Astrocyte (in vitro differentiated cells and primary cell): ENCODE data around the gene MMRN2. TPM values are rescaled to one million over a fixed set of nuclear protein-coding genes. Genes with fewer than 3 reads are reported as not detected.
"Not testable (repeated sequence)": the region's sequence is repeated elsewhere in the genome, so short reads cannot be mapped to it uniquely, and the experiment has no call there.

Experiments
- DNase-seq: peaks from one replicate; pipeline ENCODE4 v3.0.0-alpha.2; 2010; ENCODE audit warnings: low read depth
- FAIRE-seq: peaks from 2 replicates; lab custom pipeline; 2011; peaks lifted over from hg19 to GRCh38; lab: Jason Lieb, UNC
- H2AFZ ChIP-seq: 2 replicates; pipeline ENCODE4 v1.6.0; 2012; ENCODE audit warnings: low read depth, low read length, inconsistent platforms
- H3K27ac ChIP-seq: 2 replicates; pipeline ENCODE4 v1.5.1; 2011; ENCODE audit warnings: low read depth, low read length, inconsistent platforms
- H3K27me3 ChIP-seq: 2 replicates; pipeline ENCODE4 v1.6.0; 2011; ENCODE audit warnings: low read length, inconsistent platforms; ENCODE audit not compliant: insufficient read depth
- H3K36me3 ChIP-seq: 2 replicates; pipeline ENCODE4 v1.5.1; 2011; ENCODE audit warnings: low read length, inconsistent platforms; ENCODE audit not compliant: insufficient read depth
- H3K4me1 ChIP-seq: 2 replicates; pipeline ENCODE4 v1.5.1; 2011; ENCODE audit warnings: low read length, inconsistent platforms; ENCODE audit not compliant: insufficient read depth
- H3K4me2 ChIP-seq: 2 replicates; pipeline ENCODE4 v1.6.0; 2012; ENCODE audit warnings: low read length, inconsistent platforms
- H3K4me3 ChIP-seq: 2 replicates; pipeline ENCODE4 v1.5.1; 2011; ENCODE audit warnings: low read depth, mild to moderate bottlenecking, low read length, inconsistent platforms; ENCODE audit not compliant: insufficient read depth
- H3K79me2 ChIP-seq: 2 replicates; pipeline ENCODE4 v1.6.0; 2012; ENCODE audit warnings: mild to moderate bottlenecking, low read length, inconsistent platforms; ENCODE audit not compliant: insufficient read depth
- H3K9ac ChIP-seq: 2 replicates; pipeline ENCODE4 v1.6.0; 2012; ENCODE audit warnings: mild to moderate bottlenecking, low read length, inconsistent platforms
- H3K9me3 ChIP-seq: 2 replicates; pipeline ENCODE4 v1.5.1; 2012; ENCODE audit warnings: low read depth, mild to moderate bottlenecking, low read length, inconsistent platforms; ENCODE audit not compliant: insufficient read depth
- H4K20me1 ChIP-seq: 2 replicates; pipeline ENCODE4 v1.6.0; 2012; ENCODE audit warnings: low read length, inconsistent platforms; ENCODE audit not compliant: insufficient read depth
- H3K27ac Mint-ChIP-seq: one replicate; pipeline ENCODE4 v1.8.0; 2021; ENCODE audit warnings: mild to moderate bottlenecking, mixed read lengths; ENCODE audit not compliant: unreplicated experiment
- H3K27me3 Mint-ChIP-seq: one replicate; pipeline ENCODE4 v1.8.0; 2021; ENCODE audit warnings: low read depth, mixed read lengths; ENCODE audit not compliant: unreplicated experiment
- H3K36me3 Mint-ChIP-seq: one replicate; pipeline ENCODE4 v1.8.0; 2021; ENCODE audit warnings: low read depth, mixed read lengths; ENCODE audit not compliant: unreplicated experiment
- H3K4me1 Mint-ChIP-seq: one replicate; pipeline ENCODE4 v1.8.0; 2021; ENCODE audit warnings: low read depth, mixed read lengths; ENCODE audit not compliant: unreplicated experiment
- H3K4me3 Mint-ChIP-seq: one replicate; pipeline ENCODE4 v1.8.0; 2021; ENCODE audit warnings: mild to moderate bottlenecking, moderate library complexity, mixed read lengths; ENCODE audit not compliant: unreplicated experiment
- H3K9me3 Mint-ChIP-seq: one replicate; pipeline ENCODE4 v1.8.0; 2021; ENCODE audit warnings: mild to moderate bottlenecking, mixed read lengths; ENCODE audit not compliant: unreplicated experiment
- EZH2 ChIP-seq: IDR thresholded peaks from 2 replicates; pipeline ENCODE4 v1.6.1; 2012; ENCODE audit warnings: mild to moderate bottlenecking, low read length, inconsistent platforms; ENCODE audit not compliant: insufficient read depth
- total RNA-seq: library from RNA; stranded (reverse); gene quantifications from 2 replicates; pipeline ENCODE4 v1.2.1, GENCODE V29; 2021
- TF ChIP-seq, protein P1 (sequence below): IDR thresholded peaks from 2 replicates; pipeline ENCODE4 v1.5.1; 2011; ENCODE audit warnings: low read depth, mild to moderate bottlenecking, inconsistent platforms, low read length, moderate library complexity; ENCODE audit not compliant: insufficient read depth

The MMRN2 gene
- total RNA-seq, 1 donor from 2014 or later: 0.27 TPM

DNA sequence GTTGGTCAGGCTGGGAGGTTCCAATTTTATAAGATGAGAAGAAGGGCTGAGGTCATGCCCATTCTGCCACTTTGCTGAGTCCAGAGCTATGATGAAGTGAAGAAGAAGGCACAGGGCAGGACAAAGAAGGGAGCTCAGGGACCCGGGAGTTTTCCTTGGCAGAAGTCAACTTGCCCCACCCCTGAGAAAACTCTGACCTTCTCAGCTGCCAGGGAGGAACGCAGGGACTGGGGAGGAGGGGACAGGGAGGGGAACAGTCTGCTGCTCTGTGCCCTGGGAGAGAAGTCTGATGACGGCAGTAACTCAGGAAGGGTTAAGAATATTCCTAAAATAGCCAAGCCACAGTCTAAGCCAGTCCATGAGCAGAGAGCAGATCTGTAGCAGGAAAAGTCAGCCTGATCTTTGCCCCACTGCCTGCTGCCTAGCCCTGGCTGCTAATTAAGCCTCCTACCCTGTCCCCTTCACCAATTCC lies 22.6 kb upstream of the MMRN2 start:
- Histone ChIP-seq H3K4me3 (no peak overlapping the region), H3K9me3 (no peaks in the 10 kb centered on the region), H3K4me1 (no peaks in the 10 kb centered on the region), H3K27ac (no peak overlapping the region), H3K27me3 (no peaks in the 10 kb centered on the region), H3K9ac (no peak overlapping the region), H3K4me2 (no peak overlapping the region), H2AFZ (no peak overlapping the region), H3K79me2 (no peaks in the 10 kb centered on the region), H4K20me1 (no peaks in the 10 kb centered on the region), H3K36me3 (no peaks in the 10 kb centered on the region)
- peaks cover 10% of the 10 kb centered on the region for H3K4me1 Mint-ChIP-seq
- DNase-seq (no peak), FAIRE-seq (no peak)
- H3K36me3 Mint-ChIP-seq: no peaks in the 10 kb centered on the region
- H3K4me3 Mint-ChIP-seq: no peak overlapping the region
- no peaks in the 10 kb centered on the region for H3K27me3 Mint-ChIP-seq
- no peak for TF ChIP-seq EZH2
- TF ChIP-seq, protein P1, sequence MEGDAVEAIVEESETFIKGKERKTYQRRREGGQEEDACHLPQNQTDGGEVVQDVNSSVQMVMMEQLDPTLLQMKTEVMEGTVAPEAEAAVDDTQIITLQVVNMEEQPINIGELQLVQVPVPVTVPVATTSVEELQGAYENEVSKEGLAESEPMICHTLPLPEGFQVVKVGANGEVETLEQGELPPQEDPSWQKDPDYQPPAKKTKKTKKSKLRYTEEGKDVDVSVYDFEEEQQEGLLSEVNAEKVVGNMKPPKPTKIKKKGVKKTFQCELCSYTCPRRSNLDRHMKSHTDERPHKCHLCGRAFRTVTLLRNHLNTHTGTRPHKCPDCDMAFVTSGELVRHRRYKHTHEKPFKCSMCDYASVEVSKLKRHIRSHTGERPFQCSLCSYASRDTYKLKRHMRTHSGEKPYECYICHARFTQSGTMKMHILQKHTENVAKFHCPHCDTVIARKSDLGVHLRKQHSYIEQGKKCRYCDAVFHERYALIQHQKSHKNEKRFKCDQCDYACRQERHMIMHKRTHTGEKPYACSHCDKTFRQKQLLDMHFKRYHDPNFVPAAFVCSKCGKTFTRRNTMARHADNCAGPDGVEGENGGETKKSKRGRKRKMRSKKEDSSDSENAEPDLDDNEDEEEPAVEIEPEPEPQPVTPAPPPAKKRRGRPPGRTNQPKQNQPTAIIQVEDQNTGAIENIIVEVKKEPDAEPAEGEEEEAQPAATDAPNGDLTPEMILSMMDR: no peak
- H3K27ac Mint-ChIP-seq: peak overlapping the region; percentile 26
- H3K9me3 Mint-ChIP-seq: no peaks in the 10 kb centered on the region

DNA sequence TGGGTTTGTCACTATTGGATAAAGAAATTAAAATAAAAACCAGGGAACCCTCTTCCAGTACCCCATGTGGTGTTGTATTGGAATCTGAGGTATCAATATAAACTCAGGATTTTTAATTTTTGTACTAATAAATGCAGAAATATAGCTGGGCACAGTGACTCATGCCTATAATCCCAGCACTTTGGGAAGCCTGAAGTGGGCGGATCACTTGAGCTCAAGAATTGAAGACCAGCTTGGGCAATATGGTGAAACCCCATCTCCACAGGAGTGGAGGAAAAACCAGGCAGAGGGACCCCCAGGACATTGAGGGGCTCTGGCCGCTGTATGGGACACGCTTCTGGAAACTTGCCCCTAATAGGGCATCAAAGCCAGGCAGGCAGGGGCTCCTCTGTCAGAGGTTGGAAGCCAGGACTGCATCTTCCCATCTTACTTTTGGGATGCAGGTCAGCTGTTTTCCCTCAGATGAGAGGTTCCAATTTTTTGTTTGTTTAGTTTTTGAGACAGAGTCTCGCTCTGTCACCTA lies 21.9 kb upstream of the MMRN2 start:
- no peaks in the 10 kb centered on the region for H3K4me1 ChIP-seq
- no peaks in the 10 kb centered on the region for H3K79me2 ChIP-seq
- no peaks in the 10 kb centered on the region for H3K9me3 ChIP-seq
- H3K4me3 Mint-ChIP-seq: no peak overlapping the region
- no peak overlapping the region for H3K27ac Mint-ChIP-seq
- no peaks in the 10 kb centered on the region for H3K27me3 ChIP-seq
- H3K4me3 ChIP-seq: no peak overlapping the region
- H3K27me3 Mint-ChIP-seq: peaks cover 3% of the 10 kb centered on the region
- H3K36me3 Mint-ChIP-seq: no peaks in the 10 kb centered on the region
- H4K20me1 ChIP-seq: no peaks in the 10 kb centered on the region
- DNase-seq (no peak), FAIRE-seq (no peak)
- H3K27ac ChIP-seq: no peak overlapping the region
- TF ChIP-seq, protein P1: no peak
- TF ChIP-seq EZH2: no peak
- no peak overlapping the region for H3K4me2 ChIP-seq
- peaks cover 10% of the 10 kb centered on the region for H3K4me1 Mint-ChIP-seq
- no peaks in the 10 kb centered on the region for H3K9me3 Mint-ChIP-seq
- no peaks in the 10 kb centered on the region for H3K36me3 ChIP-seq
- no peak overlapping the region for H2AFZ ChIP-seq
- no peak overlapping the region for H3K9ac ChIP-seq

DNA sequence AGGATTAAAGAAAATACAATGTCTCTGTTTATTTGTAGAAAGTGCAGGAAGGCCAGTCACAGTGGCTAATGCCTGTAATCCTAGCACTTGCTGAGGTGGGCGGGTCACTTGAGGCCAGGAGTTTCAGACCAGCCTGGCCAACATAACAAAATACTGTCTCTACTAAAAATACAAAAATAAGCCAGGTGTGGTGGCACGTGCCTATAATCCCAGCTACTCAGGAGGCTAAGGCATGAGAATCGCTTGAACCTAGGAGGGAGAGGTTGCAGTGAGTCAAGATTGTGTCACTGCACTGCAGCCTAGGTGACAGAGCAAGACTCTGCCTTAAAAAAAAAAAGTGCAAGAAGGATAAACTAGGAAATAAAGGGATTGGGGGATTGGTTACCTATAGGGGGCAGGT lies 21.0 kb upstream of the MMRN2 start:
- H4K20me1 ChIP-seq, FAIRE-seq, H3K36me3 Mint-ChIP-seq, DNase-seq, H3K27ac ChIP-seq, H3K4me3 Mint-ChIP-seq, H3K4me2 ChIP-seq, H3K27me3 Mint-ChIP-seq, H3K4me3 ChIP-seq, H3K4me1 ChIP-seq, H3K36me3 ChIP-seq, H3K27ac Mint-ChIP-seq, H2AFZ ChIP-seq, H3K9me3 Mint-ChIP-seq, H3K27me3 ChIP-seq, H3K9ac ChIP-seq, H3K79me2 ChIP-seq, H3K9me3 ChIP-seq: not testable (repeated sequence)
- H3K4me1 Mint-ChIP-seq: peaks cover 10% of the 10 kb centered on the region
